ENCODE data around the gene KAT8. TPM values are rescaled to one million over a fixed set of nuclear protein-coding genes. Genes with fewer than 3 reads are reported as not detected.
A peak's percentile ranks its signal among the peaks of the same experiment; 100 is the strongest.

KAT8 gene
- total RNA-seq, 1 donor from 2014 or later, result 113 TPM

GRCh38 chr16:31177136-31177535, 59.7 kb downstream of the KAT8 start:
- TF ChIP-seq CTCF (IDR thresholded peaks at IDR 0.05), result no peak
- intact Hi-C loops (cut with DNase I), result loop anchor here (5.0 kb wide), 1 partner anchor 695 kb away; the partner anchor contains the start of gene ZNF267
- no peaks in the 10 kb centered on the region for H3K27me3 ChIP-seq

GRCh38 chr16:31179219-31179746, 61.8 kb downstream of the KAT8 start:
- DNase-seq (ENCODE audit: low spot score in 2 of 2), result no peak
- H3K27ac ChIP-seq, result peak overlapping the region; percentile 98 to 99
- H3K27me3 ChIP-seq, result no peaks in the 10 kb centered on the region
- peaks cover 5 to 35% of the 10 kb centered on the region in 2 donors for H3K4me1 ChIP-seq
- no peak for TF ChIP-seq CTCF (IDR thresholded peaks at IDR 0.05)
- H3K9me3 ChIP-seq, result no peaks in the 10 kb centered on the region
- peaks cover 19 to 21% of the 10 kb centered on the region in 2 donors for H3K36me3 ChIP-seq
- intact Hi-C loops (cut with DNase I), result loop anchor here (1.0 to 5.0 kb wide), 2 partner anchors 280 to 693 kb away; partner anchors contain the start of genes ARMC5 and ZNF267
- peak overlapping the region; percentile 92 to 97 for H3K4me3 ChIP-seq

More at GRCh38 chr16:31177136-31177535, 59.7 kb downstream of the KAT8 start:
- Histone ChIP-seq H3K36me3 (no peaks in the 10 kb centered on the region), H3K9me3 (no peaks in the 10 kb centered on the region), H3K4me3 (no peak overlapping the region), H3K4me1 (peaks cover under 1 to 16% of the 10 kb centered on the region in 2 donors), H3K27ac (no peak overlapping the region)
- no peak for DNase-seq (ENCODE audit: low spot score in 2 of 2)

GRCh38 chr16:31179747-31180459, 62.4 kb downstream of the KAT8 start, which contains the start of gene FUS:
Gene FUS, plus strand, starts transcription at chr16:31180139. Its CDS starts 76 bp downstream, at chr16:31180215.
- H3K27me3 ChIP-seq, result no peaks in the 10 kb centered on the region
- peaks cover 25 to 27% of the 10 kb centered on the region in 2 donors for H3K36me3 ChIP-seq
- peaks cover 5 to 35% of the 10 kb centered on the region in 2 donors for H3K4me1 ChIP-seq
- H3K9me3 ChIP-seq, result no peaks in the 10 kb centered on the region
- H3K27ac ChIP-seq, result peak within 1 kb of the TSS; percentile 98 to 99
- H3K4me3 ChIP-seq, result peak within 1 kb of the TSS; percentile 92 to 97
- peak in 1 of 3 experiments; percentile 3 for TF ChIP-seq CTCF (IDR thresholded peaks at IDR 0.05)
- DNase-seq (ENCODE audit: low spot score in 2 of 2), result peak; percentile 44 to 94
- intact Hi-C loops (cut with DNase I), result loop anchor here (1.0 to 5.0 kb wide), 9 partner anchors 38 to 692 kb away; partner anchors contain the start of genes ARMC5, BCKDK, RUSF1 and VKORC1

Other genes with a start within 250 kb of the KAT8 start
- 46.2 TPM for gene BCL7C, start 223.6 kb upstream of the KAT8 start, total RNA-seq
- gene CTF1, start 221.1 kb upstream of the KAT8 start, total RNA-seq, result 0.21 TPM
- 66.9 TPM for gene FBXL19, start 194.1 kb upstream of the KAT8 start, total RNA-seq
- gene ORAI3, start 168.6 kb upstream of the KAT8 start, total RNA-seq, result 39.0 TPM
- 8.3 TPM for gene SETD1A, start 159.9 kb upstream of the KAT8 start, total RNA-seq
- gene HSD3B7, start 132.5 kb upstream of the KAT8 start, total RNA-seq, result 35.2 TPM
- 2.0 TPM for gene STX1B, start 107.0 kb upstream of the KAT8 start, total RNA-seq
- gene STX4, start 84.1 kb upstream of the KAT8 start, total RNA-seq, result 79.1 TPM
- gene ZNF668, start 43.4 kb upstream of the KAT8 start, total RNA-seq, result 12.2 TPM
- 11.6 TPM for gene ZNF646, start 43.2 kb upstream of the KAT8 start, total RNA-seq
- 7.5 TPM for gene PRSS53, start 28.7 kb upstream of the KAT8 start, total RNA-seq
- 227 TPM for gene VKORC1, start 22.9 kb upstream of the KAT8 start, total RNA-seq
- 85.8 TPM for gene BCKDK, start 9.3 kb upstream of the KAT8 start, total RNA-seq
- not detected for gene PRSS8, start 18.1 kb downstream of the KAT8 start, total RNA-seq
- gene PRSS36, start 32.4 kb downstream of the KAT8 start, total RNA-seq, result 1.4 TPM
- gene FUS, start 62.5 kb downstream of the KAT8 start, total RNA-seq, result 166 TPM
- gene PYCARD, start 85.1 kb downstream of the KAT8 start, total RNA-seq, result 21.1 TPM
- not detected for gene TRIM72, start 96.5 kb downstream of the KAT8 start, total RNA-seq
- not detected for gene PYDC1, start 99.5 kb downstream of the KAT8 start, total RNA-seq
- gene ITGAM, start 142.3 kb downstream of the KAT8 start, total RNA-seq, result 19.1 TPM
- 3.6 TPM for gene ITGAX, start 237.5 kb downstream of the KAT8 start, total RNA-seq